Measurements from ENCODE around the gene ZNRF3. TPM values are rescaled to one million over a fixed set of nuclear protein-coding genes. Genes with fewer than 3 reads are reported as not detected.

Gene ZNRF3
- total and polyA plus RNA-seq, 9 donors: 7.4 to 24.3 (median 11.6) TPM

- no peaks in the 10 kb centered on the region for H3K36me3 ChIP-seq
- no peak overlapping the region for H3K4me3 ChIP-seq
- no peak for DNase-seq
- WGBS, 3 donors: 86 to 94% (median 93%) methylated on average over 3 of the region's 3 CpGs
- intact Hi-C loops (cut with DNase I): no loop called here
- no peaks in the 10 kb centered on the region for H3K27me3 ChIP-seq
- no peaks in the 10 kb centered on the region for H3K4me1 ChIP-seq (ENCODE audit: insufficient read depth)
- no peaks in the 10 kb centered on the region for H3K9me3 ChIP-seq
- TF ChIP-seq, protein P1, sequence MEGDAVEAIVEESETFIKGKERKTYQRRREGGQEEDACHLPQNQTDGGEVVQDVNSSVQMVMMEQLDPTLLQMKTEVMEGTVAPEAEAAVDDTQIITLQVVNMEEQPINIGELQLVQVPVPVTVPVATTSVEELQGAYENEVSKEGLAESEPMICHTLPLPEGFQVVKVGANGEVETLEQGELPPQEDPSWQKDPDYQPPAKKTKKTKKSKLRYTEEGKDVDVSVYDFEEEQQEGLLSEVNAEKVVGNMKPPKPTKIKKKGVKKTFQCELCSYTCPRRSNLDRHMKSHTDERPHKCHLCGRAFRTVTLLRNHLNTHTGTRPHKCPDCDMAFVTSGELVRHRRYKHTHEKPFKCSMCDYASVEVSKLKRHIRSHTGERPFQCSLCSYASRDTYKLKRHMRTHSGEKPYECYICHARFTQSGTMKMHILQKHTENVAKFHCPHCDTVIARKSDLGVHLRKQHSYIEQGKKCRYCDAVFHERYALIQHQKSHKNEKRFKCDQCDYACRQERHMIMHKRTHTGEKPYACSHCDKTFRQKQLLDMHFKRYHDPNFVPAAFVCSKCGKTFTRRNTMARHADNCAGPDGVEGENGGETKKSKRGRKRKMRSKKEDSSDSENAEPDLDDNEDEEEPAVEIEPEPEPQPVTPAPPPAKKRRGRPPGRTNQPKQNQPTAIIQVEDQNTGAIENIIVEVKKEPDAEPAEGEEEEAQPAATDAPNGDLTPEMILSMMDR (IDR thresholded peaks at IDR 0.05): no peak
- no peak for TF ChIP-seq POLR2A (IDR thresholded peaks at IDR 0.05)
- TF ChIP-seq EP300 (IDR thresholded peaks at IDR 0.05): no peak
- H3K27ac ChIP-seq: no peak overlapping the region
Measured at GRCh38 chr22:28997342-28997741, 114.0 kb downstream of the ZNRF3 start.

- Histone ChIP-seq H3K27me3 (no peaks in the 10 kb centered on the region), H3K4me3 (no peak overlapping the region), H3K36me3 (no peaks in the 10 kb centered on the region), H3K27ac (no peak overlapping the region), H3K4me1 (ENCODE audit: insufficient read depth) (no peaks in the 10 kb centered on the region), H3K9me3 (no peaks in the 10 kb centered on the region)
- intact Hi-C loops (cut with DNase I): no loop called here
- no peak for DNase-seq
- TF ChIP-seq POLR2A (IDR thresholded peaks at IDR 0.05): no peak
- TF ChIP-seq, protein P1 (IDR thresholded peaks at IDR 0.05): no peak
- no peak for TF ChIP-seq EP300 (IDR thresholded peaks at IDR 0.05)
- whole genome bisulfite sequencing, 3 donors: 91 to 97% (median 94%) methylated on average over 3 of the region's 3 CpGs
Measured at GRCh38 chr22:28998681-28999080, 115.3 kb downstream of the ZNRF3 start.

DNA sequence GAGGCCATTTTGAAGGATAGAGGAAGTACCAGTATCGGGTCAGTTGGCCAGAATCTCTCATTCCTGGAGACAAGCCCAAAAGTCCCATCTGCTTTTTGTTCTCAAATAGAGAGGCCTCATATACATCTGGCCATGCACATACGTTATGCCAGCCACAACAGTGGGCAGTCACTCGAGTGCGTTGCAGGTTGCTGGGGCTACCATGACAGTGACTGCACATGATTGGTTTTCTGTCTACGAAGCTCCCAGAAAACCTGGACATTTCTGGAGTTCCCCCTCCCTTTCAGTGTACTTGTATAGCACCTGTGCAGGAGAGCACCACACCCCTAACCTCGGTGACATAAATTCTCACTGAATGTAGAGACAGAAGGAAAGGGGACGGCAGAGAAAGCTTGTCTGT, 116.1 kb downstream of the ZNRF3 start:
- intact Hi-C loops (cut with DNase I): no loop called here
- WGBS, 3 donors: 65 to 81% (median 76%) methylated on average over 7 of the region's 7 CpGs
- DNase-seq: no peak

GRCh38 chr22:28999919-29000556, 116.7 kb downstream of the ZNRF3 start:
- TF ChIP-seq POLR2A (IDR thresholded peaks at IDR 0.05): no peak
- TF ChIP-seq EP300 (IDR thresholded peaks at IDR 0.05): no peak
- TF ChIP-seq, protein P1 (IDR thresholded peaks at IDR 0.05): no peak
- Histone ChIP-seq H3K4me3 (no peak overlapping the region), H3K4me1 (ENCODE audit: insufficient read depth) (peaks cover 2% of the 10 kb centered on the region), H3K9me3 (no peaks in the 10 kb centered on the region), H3K27me3 (no peaks in the 10 kb centered on the region), H3K36me3 (no peaks in the 10 kb centered on the region), H3K27ac (no peak overlapping the region)
- intact Hi-C loops (cut with DNase I): no loop called here
- WGBS, 3 donors: 4 to 24% (median 7%) methylated on average over 1 of the region's 1 CpG
- DNase-seq: no peak

More for the DNA sequence above, 116.1 kb downstream of the ZNRF3 start:
- Histone ChIP-seq H3K4me1 (ENCODE audit: insufficient read depth) (no peaks in the 10 kb centered on the region), H3K27ac (no peak overlapping the region), H3K27me3 (no peaks in the 10 kb centered on the region), H3K9me3 (no peaks in the 10 kb centered on the region), H3K4me3 (no peak overlapping the region), H3K36me3 (no peaks in the 10 kb centered on the region)
- TF ChIP-seq POLR2A (IDR thresholded peaks at IDR 0.05) (no peak), EP300 (IDR thresholded peaks at IDR 0.05) (no peak)
- TF ChIP-seq, protein P1 (IDR thresholded peaks at IDR 0.05): no peak
